ENCODE results near the gene VPS16.
A peak's percentile ranks its signal among the peaks of the same experiment; 100 is the strongest.

- TF ChIP-seq CTCF (IDR thresholded peaks at IDR 0.05), result no peak
- TF ChIP-seq ZBTB43 (CRISPR knock-in tag; IDR thresholded peaks at IDR 0.05), result no peak
- TF ChIP-seq USF2 (CRISPR knock-in tag; IDR thresholded peaks at IDR 0.05), result no peak
- TF ChIP-seq NR3C1 (CRISPR knock-in tag; conservative IDR thresholded peaks at IDR 0.05; ENCODE audit: low read depth), result no peak
- 0 out of 2 replicates have a peak, but pooled peaks have one; percentile 32 for TF ChIP-seq ZBTB21 (CRISPR knock-in tag; IDR thresholded peaks at IDR 0.05; ENCODE audit: borderline replicate concordance)
- no peak for TF ChIP-seq USF1 (CRISPR knock-in tag; IDR thresholded peaks at IDR 0.05)
- no peak for TF ChIP-seq CREB1 (CRISPR knock-in tag; IDR thresholded peaks at IDR 0.05)
- no peak for TF ChIP-seq ESRRA (CRISPR knock-in tag; IDR thresholded peaks at IDR 0.05; ENCODE audit: borderline replicate concordance)
- TF ChIP-seq E2F5 (CRISPR knock-in tag; IDR thresholded peaks at IDR 0.05), result no peak
- TF ChIP-seq ZNF263 (CRISPR knock-in tag; IDR thresholded peaks at IDR 0.05; ENCODE audit: low read depth), result no peak
Observed at GRCh38 chr20:2800521-2801285, 39.8 kb upstream of the VPS16 start, which contains the start of gene CPXM1.
